T-helper 2 cell treated with Interferon-gamma antibody and Interleukin-4, amounts not matched to agents 100 ng/mL and 5 ng/mL, for 36 hours (primary cell): ENCODE data around the gene PRDM15. TPM values are rescaled to one million over a fixed set of nuclear protein-coding genes. Genes with fewer than 3 reads are reported as not detected.

Experiments used
- intact Hi-C: fragments of 100-400 bp; cut with micrococcal nuclease; formaldehyde crosslinking; loops from one replicate; pipeline ENCODE4 v1.15.1; 2023
- total RNA-seq: library from RNA; stranded (reverse); gene quantifications from 2 replicates; pipeline ENCODE4 v1.2.3, GENCODE V29; 2022

Gene PRDM15
- total RNA-seq, 1 donor from 2014 or later: 11.8 TPM

DNA sequence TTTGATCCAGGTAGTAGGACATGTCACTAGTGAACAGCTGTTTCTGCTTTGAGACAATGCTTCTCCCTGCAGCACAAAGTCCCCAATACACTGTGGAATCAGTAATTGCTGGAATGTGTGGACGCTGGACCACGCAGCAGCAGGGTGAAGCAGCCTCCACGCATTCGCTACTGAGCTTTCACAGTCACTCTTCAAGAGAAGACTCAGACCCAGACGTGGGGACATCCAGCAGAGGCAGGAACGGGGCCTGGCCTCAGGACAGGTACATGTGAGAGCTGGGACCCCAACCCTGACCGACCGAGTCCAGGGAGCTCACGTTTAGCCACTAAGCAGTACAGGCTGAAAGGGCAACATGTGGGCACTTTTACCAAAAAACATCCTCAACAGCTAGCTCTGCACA is 34.1 kb upstream of the PRDM15 start:
- intact Hi-C loops: no loop called here

DNA sequence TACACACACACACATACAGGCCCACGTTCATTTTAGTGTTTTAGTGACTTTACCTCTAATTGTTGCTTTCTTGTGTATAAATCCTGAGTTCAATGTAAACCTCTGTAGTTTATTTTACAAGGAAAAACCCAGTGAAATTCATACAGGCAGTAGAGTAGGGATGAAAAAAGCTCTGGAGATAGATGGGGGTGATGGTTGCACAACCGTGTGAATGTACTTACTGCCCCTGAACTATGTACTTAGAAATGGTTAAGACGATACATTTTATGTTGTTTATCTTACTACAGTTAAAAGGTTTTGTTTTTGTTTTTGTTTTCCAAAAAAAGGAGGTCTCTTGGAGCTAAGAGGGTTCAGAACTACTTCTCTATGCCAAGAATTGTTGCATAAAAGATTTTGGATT is 29.7 kb upstream of the PRDM15 start:
- intact Hi-C loops: no loop called here

GRCh38 chr21:41907496-41908258 is 28.5 kb upstream of the PRDM15 start:
- intact Hi-C loops: no loop called here

DNA sequence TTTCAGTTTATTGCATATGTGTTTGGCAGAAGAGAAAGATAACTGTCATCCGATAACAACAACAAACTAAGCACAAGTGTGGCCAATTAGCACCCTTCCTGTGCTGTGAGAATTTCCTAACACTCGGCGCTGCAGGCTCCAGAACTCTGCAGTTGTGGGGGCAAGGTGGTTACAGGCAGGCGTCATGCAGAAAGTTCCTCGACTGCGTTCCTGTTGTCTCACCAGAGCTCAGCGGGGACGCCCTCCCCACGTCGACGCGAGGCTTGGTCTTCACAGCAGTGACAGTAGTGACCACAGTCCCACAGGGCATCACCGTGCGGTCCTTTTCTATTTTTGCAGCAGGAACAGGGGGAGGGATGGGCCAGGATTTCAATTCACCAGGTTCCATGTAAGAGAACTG is 27.6 kb upstream of the PRDM15 start:
- intact Hi-C loops: no loop called here

DNA sequence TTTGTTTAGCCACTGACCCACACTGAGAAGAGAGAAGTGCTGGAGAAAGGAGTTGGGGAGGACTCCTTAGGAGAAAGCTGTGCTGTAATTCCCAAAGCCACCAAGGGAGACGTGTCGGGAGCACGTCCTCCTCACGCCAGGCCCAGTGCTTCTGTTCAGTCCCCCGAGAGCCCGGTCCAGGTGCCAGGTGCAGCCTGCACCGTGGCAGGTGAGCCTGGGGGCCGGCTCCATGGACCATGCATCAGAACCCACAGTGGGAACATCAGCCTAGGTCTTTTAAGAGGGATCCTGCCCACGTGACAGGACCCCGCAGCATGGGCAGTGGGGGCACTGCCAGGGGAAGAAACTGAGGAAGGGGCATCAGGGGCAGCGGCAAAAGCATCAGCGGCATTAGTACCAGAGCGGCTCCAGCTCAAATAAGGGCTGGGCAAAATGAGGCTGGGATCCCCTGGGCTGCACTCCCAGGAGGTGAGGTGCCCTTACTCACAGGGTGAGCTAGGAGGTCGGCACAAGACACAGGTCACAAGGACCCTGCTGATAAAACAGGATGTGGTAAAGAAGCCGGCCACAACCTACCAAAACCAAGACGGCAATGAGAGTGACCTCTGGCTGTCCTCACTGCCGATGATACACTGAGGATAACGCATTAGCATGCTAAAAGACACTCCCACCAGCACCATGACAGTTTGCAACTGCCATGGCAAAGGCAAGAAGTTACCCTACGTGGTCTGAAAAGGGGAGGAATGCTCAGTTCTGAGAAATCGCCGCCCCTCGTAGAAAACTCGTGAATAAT is 24.6 kb upstream of the PRDM15 start:
- intact Hi-C loops: no loop called here

DNA sequence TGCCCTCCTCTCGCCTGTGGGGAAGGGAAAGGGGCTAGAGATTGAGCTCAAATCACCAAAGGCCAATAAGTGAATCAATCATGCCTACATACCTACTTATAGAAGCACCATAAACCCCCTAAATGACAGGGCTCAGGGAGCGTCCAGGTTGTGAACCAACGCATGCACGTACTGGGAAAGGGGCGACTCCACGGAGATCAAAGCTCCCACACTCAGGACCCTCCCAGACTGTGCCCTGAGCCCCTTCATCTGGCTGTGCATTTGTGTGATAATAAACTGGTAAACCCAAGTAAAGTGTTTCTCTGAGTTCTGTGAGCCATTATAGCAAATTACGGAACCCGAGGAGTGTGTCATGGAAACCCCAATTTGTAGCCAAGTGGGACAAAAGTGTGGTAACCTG is 23.8 kb upstream of the PRDM15 start:
- intact Hi-C loops: no loop called here

GRCh38 chr21:41901782-41902181 is 22.6 kb upstream of the PRDM15 start:
- intact Hi-C loops: no loop called here

GRCh38 chr21:41901099-41901498 is 22.0 kb upstream of the PRDM15 start:
- intact Hi-C loops: no loop called here

DNA sequence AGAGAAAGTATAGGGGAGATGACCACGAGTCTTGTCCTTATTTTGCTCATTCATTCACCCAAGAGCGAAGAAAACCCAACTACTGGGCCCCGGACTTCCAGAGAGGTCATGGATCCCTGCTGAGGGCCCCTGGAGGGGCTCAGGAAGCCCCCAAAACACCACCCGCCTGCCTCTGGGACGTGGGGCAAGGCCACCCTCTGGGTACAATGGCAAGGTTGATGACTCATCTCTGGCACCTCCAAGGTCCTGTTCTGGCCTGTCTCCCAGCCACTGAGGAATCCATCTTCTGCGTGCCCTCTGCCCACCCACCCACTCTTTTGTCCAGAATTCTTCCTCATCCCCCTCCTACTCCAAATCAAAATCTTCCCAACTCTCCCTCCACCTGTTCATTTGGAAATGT is 21.3 kb upstream of the PRDM15 start:
- intact Hi-C loops: no loop called here

DNA sequence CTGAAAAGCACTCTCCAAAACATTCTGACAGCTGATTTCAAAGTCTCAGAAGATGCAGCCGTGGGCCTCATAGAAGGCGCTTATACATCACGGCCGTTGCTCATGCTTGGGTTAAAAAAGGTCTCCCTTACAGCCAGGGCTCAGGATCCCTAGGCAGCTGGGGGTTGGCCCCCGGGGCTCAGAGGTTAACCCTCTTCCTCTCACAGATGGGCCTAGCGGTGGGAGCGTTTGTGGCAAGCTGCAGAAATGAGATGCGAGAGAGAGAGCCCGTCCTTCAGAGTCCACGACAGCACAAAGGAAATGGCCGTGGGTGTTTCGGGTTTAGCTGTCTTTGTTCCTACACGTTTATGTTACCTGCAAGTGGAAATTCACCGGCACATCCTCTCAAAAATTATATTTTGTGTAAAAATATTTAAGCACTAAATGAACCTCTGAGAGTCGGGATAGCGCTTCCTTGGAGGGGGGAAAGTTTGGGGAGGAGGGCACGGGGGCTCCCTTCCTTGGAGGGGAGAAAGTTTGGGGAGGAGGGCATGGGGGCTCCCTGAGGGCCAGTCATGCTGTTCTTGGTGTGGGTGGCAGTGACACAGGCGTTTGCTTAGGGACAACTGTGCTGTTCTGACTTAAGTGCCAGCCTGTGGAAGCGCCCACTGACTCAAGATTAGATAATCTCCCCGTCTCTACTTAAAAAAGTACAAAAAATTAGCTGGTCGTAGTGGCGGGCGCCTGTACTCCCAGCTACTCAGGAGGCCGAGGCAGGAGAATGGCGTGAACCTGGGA is 20.5 kb upstream of the PRDM15 start:
- intact Hi-C loops: no loop called here

DNA sequence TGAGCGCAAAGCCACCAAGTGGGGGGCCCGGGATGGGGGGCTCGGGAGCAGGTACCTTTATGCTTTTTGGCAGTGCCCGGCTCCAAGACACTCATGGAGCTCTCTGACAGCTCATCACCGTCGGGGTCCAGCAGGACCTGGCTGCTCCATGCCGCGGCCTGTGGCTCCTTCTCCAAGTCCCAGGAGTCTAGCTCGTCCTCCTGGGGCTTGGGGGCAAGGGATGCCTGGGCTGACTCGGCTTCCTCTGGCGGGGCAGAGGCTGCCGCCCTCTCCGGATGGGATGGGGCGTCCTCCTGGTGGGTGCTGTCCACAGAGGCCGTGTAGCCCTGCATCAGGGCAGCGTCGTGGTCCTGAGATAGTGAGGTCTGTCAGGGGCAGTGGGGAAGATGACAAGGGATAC is 19.9 kb upstream of the PRDM15 start:
- intact Hi-C loops: no loop called here

DNA sequence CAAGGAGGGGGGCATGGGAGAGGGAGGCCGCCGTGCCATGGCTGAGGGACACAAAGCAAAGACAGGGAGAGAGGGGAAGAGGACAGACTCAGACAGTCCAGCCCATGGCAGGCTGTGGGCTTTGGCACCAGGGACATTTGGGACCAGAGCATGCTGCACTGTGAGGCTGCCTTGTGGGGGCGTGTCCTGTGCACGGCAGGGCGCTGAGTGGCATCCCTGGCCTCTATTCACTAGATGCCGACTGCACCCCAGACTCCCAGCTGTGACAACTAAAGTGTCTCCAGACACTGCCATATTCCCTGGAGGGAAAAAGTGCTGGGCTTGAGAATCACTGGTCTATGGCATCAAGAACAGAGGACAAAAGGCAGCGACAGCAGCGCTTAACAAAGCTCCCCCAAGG is 18.6 kb upstream of the PRDM15 start:
- intact Hi-C loops: no loop called here

GRCh38 chr21:41897047-41897669 is 18.0 kb upstream of the PRDM15 start:
- intact Hi-C loops: no loop called here

- intact Hi-C loops: no loop called here
These were observed 16.7 kb upstream of the PRDM15 start for GRCh38 chr21:41895643-41896493.

DNA sequence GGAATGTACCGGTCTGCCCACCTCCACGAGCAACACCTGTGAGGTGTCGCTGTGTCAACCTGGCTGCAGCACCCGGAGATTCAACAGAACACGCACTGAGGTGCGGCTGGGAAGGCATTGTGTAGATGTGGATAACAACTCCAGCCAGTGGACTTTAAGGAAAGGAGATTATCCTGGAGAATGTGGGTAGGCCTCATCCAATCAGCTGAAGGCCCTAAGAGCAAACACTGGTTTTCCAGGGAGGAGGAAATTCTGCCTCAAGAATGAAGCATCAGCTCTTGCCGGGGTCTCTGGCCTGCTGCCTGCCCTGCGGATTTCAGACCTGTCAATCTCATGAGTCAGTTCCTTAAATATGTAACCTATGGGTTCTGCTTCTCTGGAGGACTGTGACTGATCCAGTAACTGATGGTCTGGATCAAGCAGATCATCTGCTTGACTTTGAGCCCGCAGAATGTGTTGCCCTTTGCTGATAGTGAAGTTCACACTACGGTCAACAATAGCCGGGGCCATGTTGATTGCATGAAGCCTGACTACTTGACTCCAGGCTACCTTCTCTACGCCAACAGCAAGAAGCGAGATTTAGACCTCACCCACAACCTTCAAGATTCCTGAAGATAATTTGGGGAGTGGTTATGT is 15.9 kb upstream of the PRDM15 start:
- intact Hi-C loops: no loop called here

GRCh38 chr21:41894511-41894910 is 15.4 kb upstream of the PRDM15 start:
- intact Hi-C loops: no loop called here

DNA sequence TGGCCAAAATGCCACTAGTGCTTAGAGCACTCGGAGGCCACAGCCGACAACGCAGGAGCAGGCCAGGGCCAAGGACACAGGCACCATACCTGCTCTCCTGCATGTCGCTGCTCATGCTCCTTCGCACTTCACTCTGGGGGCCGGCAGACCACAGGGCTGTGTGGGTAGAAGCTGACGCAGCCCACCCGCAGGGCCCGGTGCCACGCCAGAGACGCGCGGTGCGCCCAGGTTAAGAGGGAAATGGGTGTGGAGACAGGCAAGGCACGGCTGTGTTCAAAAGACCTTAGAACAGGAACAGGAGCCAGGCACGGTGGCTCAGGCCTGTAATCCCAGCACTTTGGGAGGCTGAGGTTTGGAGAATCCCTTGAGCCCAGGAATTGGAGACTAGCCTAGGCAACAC is 13.6 kb upstream of the PRDM15 start:
- intact Hi-C loops: no loop called here

- intact Hi-C loops: no loop called here
These were observed 12.0 kb upstream of the PRDM15 start for GRCh38 chr21:41891132-41891531.

GRCh38 chr21:41890355-41890754 is 11.2 kb upstream of the PRDM15 start:
- intact Hi-C loops: no loop called here

- intact Hi-C loops: no loop called here
These were observed 9.7 kb upstream of the PRDM15 start for GRCh38 chr21:41888749-41889376.
